GM19324 (cell line): Measurements from ENCODE around the gene CLCA4.
"Not testable (repeated sequence)": the region's sequence is repeated elsewhere in the genome, so short reads cannot be mapped to it uniquely, and the experiment has no call there.

Source experiments
- ATAC-seq: cut with Tn5 transposase; IDR thresholded peaks from one replicate; pipeline ENCODE4 v1.9.1; 2021; ENCODE audit warnings: mild to moderate bottlenecking, moderate library complexity; ENCODE audit not compliant: unreplicated experiment, low FRiP score

The CLCA4 gene

GRCh38 chr1:86606080-86606479 is 59.2 kb downstream of the CLCA4 start:
- not testable (repeated sequence) for ATAC-seq

DNA sequence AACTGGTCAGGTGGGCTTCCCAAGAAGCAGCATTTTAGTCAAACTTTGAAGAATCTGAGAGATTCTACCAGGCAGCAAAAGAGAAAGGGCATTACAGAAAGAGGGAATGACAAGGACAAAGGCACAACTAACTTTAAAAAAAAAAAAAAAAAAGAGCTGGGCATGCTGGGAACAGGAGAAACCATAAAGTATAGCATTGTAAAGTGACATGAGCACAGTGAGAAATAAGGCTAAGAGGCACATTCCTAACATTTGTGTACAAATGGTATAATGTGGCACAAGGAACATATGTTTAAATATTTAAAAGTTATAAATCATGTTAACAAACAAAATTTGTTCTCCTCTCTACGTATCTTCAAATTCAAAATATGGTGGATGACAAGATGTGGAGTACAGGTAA is 69.6 kb downstream of the CLCA4 start:
- ATAC-seq, result no peak

- peak; percentile 99 for ATAC-seq
Observed at GRCh38 chr1:86616871-86617270, 70.0 kb downstream of the CLCA4 start.

GRCh38 chr1:86618358-86618757 is 71.5 kb downstream of the CLCA4 start:
- no peak for ATAC-seq

- no peak for ATAC-seq
Observed at GRCh38 chr1:86619313-86619712, 72.4 kb downstream of the CLCA4 start.

- no peak for ATAC-seq
Observed at GRCh38 chr1:86621286-86621685, 74.4 kb downstream of the CLCA4 start.
